HCT116 (cell line): Measurements from ENCODE around the gene NTN4. TPM values are rescaled to one million over a fixed set of nuclear protein-coding genes. Genes with fewer than 3 reads are reported as not detected.

Experiments used
- ATAC-seq: fragments of 200-7000 bp; cut with Tn5 transposase; 2 replicates; pipeline ENCODE4 v1.9.1; 2020; ENCODE audit warnings: mild to moderate bottlenecking, moderate library complexity
- BruUV-seq: library from RNA; stranded (reverse); fragments of 400-500 nt; replicated peaks from 2 replicates; lab custom pipeline; 2021; lab: Mats Ljungman, UMichigan
- CTCF ChIA-PET: fragments of 300-600 bp; sonication (Branson Sonifier 250); formaldehyde crosslinking; loops from one replicate; lab custom pipeline; 2021; ENCODE audit warnings: antibody characterized with exemption; lab: Charles Lee
- POLR2A ChIA-PET: fragments of 300-600, 350-600 bp; sonication (Branson Sonifier 250); formaldehyde crosslinking; loops from one replicate; lab custom pipeline; 2021; ENCODE audit warnings: antibody characterized with exemption; lab: Charles Lee
- RAD21 ChIA-PET, 2 experiments: fragments of 300-600 bp; sonication (Branson Sonifier 250); formaldehyde crosslinking; loops; one replicate each; lab custom pipeline; 2023; ENCODE audit warnings: low total read pairs in 2 of 2; ENCODE audit not compliant: uncharacterized antibody in 2 of 2, unreplicated experiment in 2 of 2, low non-redundant PET in 1 of 2; lab: Charles Lee
- DNase-seq: peaks from one replicate; pipeline ENCODE4 v3.0.0-alpha.2; 2010; ENCODE audit warnings: low read depth, low spot score
- H2AFZ ChIP-seq: fragments of 200-600 bp; shearing (Covaris generic), sonication (generic); 2 replicates; pipeline ENCODE4 v1.6.1; 2017; ENCODE audit warnings: low read depth, mixed run types, mixed read lengths, antibody characterized with exemption, low read length; ENCODE audit not compliant: poor library complexity, severe bottlenecking
- H3K27ac ChIP-seq: 2 replicates; pipeline ENCODE4 v1.5.1; 2012; ENCODE audit warnings: low read depth, low read length
- H3K27me3 ChIP-seq: fragments of 200-600 bp; sonication (generic); 2 replicates; pipeline ENCODE4 v1.6.1; 2016; ENCODE audit warnings: mixed run types, low read length, mixed read lengths; ENCODE audit not compliant: insufficient read depth
- H3K36me3 ChIP-seq, 2 experiments: fragments of 200-500 bp in 1 of 2; fragments of 200-600 bp in 1 of 2; sonication (Bioruptor generic) in 1 of 2; sonication (generic) in 1 of 2; 2 replicates each; pipeline versions ENCODE4 v1.5.1 to v1.6.1; 2014 to 2016; ENCODE audit warnings: low read length in 2 of 2, inconsistent platforms in 1 of 2, mixed read lengths in 1 of 2, mixed run types in 1 of 2; ENCODE audit not compliant: insufficient read depth in 2 of 2, control insufficient read depth in 1 of 2
- H3K4me1 ChIP-seq, 2 experiments: fragments of 200-600 bp in 1 of 2; sonication (generic) in 1 of 2; 2 replicates each; pipeline versions ENCODE4 v1.5.1 to v1.6.1; 2012 to 2017; ENCODE audit warnings: low read length in 2 of 2, inconsistent platforms in 1 of 2, mild to moderate bottlenecking in 1 of 2, mixed read lengths in 1 of 2, mixed run types in 1 of 2, moderate library complexity in 1 of 2; ENCODE audit not compliant: insufficient read depth in 2 of 2, control insufficient read depth in 1 of 2
- H3K4me2 ChIP-seq: fragments of 200-600 bp; sonication (generic); 2 replicates; pipeline ENCODE4 v1.6.1; 2017; ENCODE audit warnings: mixed run types, low read length, mixed read lengths
- H3K4me3 ChIP-seq, 2 experiments: fragments of 200-600 bp in 1 of 2; sonication (generic) in 1 of 2; replicated peaks in 1 of 2; 2 replicates each; pipeline ENCODE4 v1.5.1; 2011 to 2016; ENCODE audit warnings: low read length in 2 of 2, control low read depth in 1 of 2, low read depth in 1 of 2, mild to moderate bottlenecking in 1 of 2, mixed read lengths in 1 of 2, mixed run types in 1 of 2
- H3K79me2 ChIP-seq: fragments of 200-600 bp; sonication (generic); 2 replicates; pipeline ENCODE4 v1.6.1; 2017; ENCODE audit warnings: mild to moderate bottlenecking, mixed run types, low read length, moderate library complexity, mixed read lengths; ENCODE audit not compliant: insufficient read depth
- H3K9ac ChIP-seq: fragments of 200-600 bp; sonication (generic); 2 replicates; pipeline ENCODE4 v1.6.1; 2016; ENCODE audit warnings: low read length, mixed read lengths
- H3K9me2 ChIP-seq: fragments of 200-600 bp; sonication (generic), shearing (Covaris generic); 2 replicates; pipeline ENCODE4 v1.6.1; 2017; ENCODE audit warnings: mixed run types, mild to moderate bottlenecking, moderate library complexity; ENCODE audit not compliant: insufficient read depth
- H3K9me3 ChIP-seq, 2 experiments: fragments of 200-500 bp in 1 of 2; fragments of 200-600 bp in 1 of 2; sonication (Bioruptor generic) in 1 of 2; sonication (generic) in 1 of 2; 2 replicates each; pipeline ENCODE4 v1.6.1; 2014 to 2017; ENCODE audit warnings: low read length in 2 of 2, mixed read lengths in 2 of 2, inconsistent platforms in 1 of 2, low read depth in 1 of 2, mild to moderate bottlenecking in 1 of 2, mixed run types in 1 of 2, moderate library complexity in 1 of 2; ENCODE audit not compliant: control insufficient read depth in 1 of 2, insufficient read depth in 1 of 2
- H4K20me1 ChIP-seq: fragments of 200-600 bp; sonication (generic), shearing (Covaris generic); 2 replicates; pipeline ENCODE4 v1.6.1; 2017; ENCODE audit warnings: mixed run types, mild to moderate bottlenecking, moderate library complexity; ENCODE audit not compliant: insufficient read depth
- CEBPB ChIP-seq: IDR thresholded peaks from 2 replicates; pipeline ENCODE4 v1.6.1; 2012; ENCODE audit warnings: low read depth
- CTCF ChIP-seq, 3 experiments: fragments of 200-600 bp in 1 of 3; sonication (generic) in 1 of 3; IDR thresholded peaks in 2 of 3; conservative IDR thresholded peaks in 1 of 3; 2 replicates each; pipeline ENCODE4 v1.5.1; 2012 to 2017; ENCODE audit warnings: low read depth in 2 of 3, low read length in 2 of 3, antibody characterized with exemption in 1 of 3, borderline replicate concordance in 1 of 3, control low read depth in 1 of 3, mild to moderate bottlenecking in 1 of 3, mixed read lengths in 1 of 3, mixed run types in 1 of 3, moderate library complexity in 1 of 3; ENCODE audit not compliant: insufficient read depth in 1 of 3
- EZH2 ChIP-seq: fragments of 200-600 bp; sonication (generic); IDR thresholded peaks from 2 replicates; pipeline ENCODE4 v1.6.1; 2017; ENCODE audit warnings: antibody characterized with exemption, mixed run types
- EZH2phosphoT487 ChIP-seq: fragments of 200-600 bp; IDR thresholded peaks from 2 replicates; pipeline ENCODE4 v1.6.1; 2018; ENCODE audit warnings: antibody characterized with exemption, borderline replicate concordance
- FOSL1 ChIP-seq: IDR thresholded peaks from 2 replicates; pipeline ENCODE4 v1.6.1; 2012; ENCODE audit warnings: low read depth
- JUND ChIP-seq: IDR thresholded peaks from 2 replicates; pipeline ENCODE4 v1.6.1; 2012
- SRF ChIP-seq: IDR thresholded peaks from 2 replicates; pipeline ENCODE4 v1.6.1; 2012; ENCODE audit warnings: low read depth
- TCF7L2 ChIP-seq: IDR thresholded peaks from 2 replicates; pipeline ENCODE4 v1.7.0; 2011; ENCODE audit warnings: borderline replicate concordance, inconsistent platforms; ENCODE audit not compliant: insufficient read depth, insufficient read length; ENCODE audit errors: extremely low read depth
- YY1 ChIP-seq: IDR thresholded peaks from 2 replicates; pipeline ENCODE4 v1.6.1; 2011; ENCODE audit warnings: low read length, low read depth, moderate library complexity, mild to moderate bottlenecking; ENCODE audit not compliant: insufficient replicate concordance; ENCODE audit errors: extremely low read depth
- ZNF274 ChIP-seq: fragments of 200-500 bp; sonication (Bioruptor generic); IDR thresholded peaks from 2 replicates; pipeline ENCODE4 v1.6.1; 2014; ENCODE audit warnings: mild to moderate bottlenecking, low read depth, low read length, inconsistent platforms
- intact Hi-C: fragments of 100-400 bp; cut with micrococcal nuclease; formaldehyde crosslinking; loops from 2 replicates; pipeline ENCODE4 v1.10.0; 2022
- total RNA-seq: library from RNA; stranded (reverse); gene quantifications from one replicate; pipeline ENCODE4 v1.2.1, GENCODE V29; 2021; ENCODE audit not compliant: unreplicated experiment

Gene NTN4
- total RNA-seq, 1 experiment from 2014 or later: 4.3 TPM

GRCh38 chr12:95836185-95836609 is 45.6 kb upstream of the NTN4 start:
- ChIA-PET RAD21 (interaction anchor here in 1 of 2 experiments (1.4 kb wide), 1 partner anchor 249 kb away, joined by 4 read pairs; no protein-coding TSS in a partner anchor), POLR2A (no interaction called here), CTCF (no interaction called here)
- Histone ChIP-seq H3K4me3 (no peak overlapping the region), H2AFZ (peak overlapping the region; percentile 19), H3K4me1 (peaks cover 7 to 26% of the 10 kb centered on the region in 2 experiments; a peak in 3 of 4 replicates), H3K4me2 (peak overlapping the region; percentile 27), H3K27me3 (no peaks in the 10 kb centered on the region), H3K79me2 (no peaks in the 10 kb centered on the region), H3K9ac (no peak overlapping the region), H3K9me2 (no peaks in the 10 kb centered on the region), H3K27ac (no peak overlapping the region), H3K36me3 (no peaks in the 10 kb centered on the region), H4K20me1 (no peaks in the 10 kb centered on the region), H3K9me3 (no peaks in the 10 kb centered on the region)
- DNase-seq: no peak
- intact Hi-C loops: no loop called here
- BruUV-seq: no TSS peak
- TF ChIP-seq CTCF (IDR thresholded peaks at IDR 0.05 in 2 of 3, conservative IDR thresholded peaks at IDR 0.05 in 1 of 3; ENCODE audit: borderline replicate concordance in 1 of 3, insufficient read depth in 1 of 3, low read depth in 2 of 3, low read length in 2 of 3): no peak
- TF ChIP-seq JUND: peak; percentile 46; the same call in 1 of the 2 replicates
- no peak for TF ChIP-seq CEBPB
- no peak for TF ChIP-seq TCF7L2
- no peak for TF ChIP-seq YY1
- no peak for TF ChIP-seq EZH2
- no peak for TF ChIP-seq EZH2phosphoT487
- no peak for TF ChIP-seq SRF
- TF ChIP-seq ZNF274: no peak
- TF ChIP-seq FOSL1: peak; percentile 59
- ATAC-seq: peak; percentile 41
